NCI-H82 treated with DMSO at 0.1 percent for 48 hours (cell line): Measurements from ENCODE around the gene ING3.

Source experiments
- DNase-seq: peaks from one replicate; lab custom pipeline; 2025; ENCODE audit not compliant: unreplicated experiment; lab: John Stamatoyannopoulos, UW

The ING3 gene

DNA sequence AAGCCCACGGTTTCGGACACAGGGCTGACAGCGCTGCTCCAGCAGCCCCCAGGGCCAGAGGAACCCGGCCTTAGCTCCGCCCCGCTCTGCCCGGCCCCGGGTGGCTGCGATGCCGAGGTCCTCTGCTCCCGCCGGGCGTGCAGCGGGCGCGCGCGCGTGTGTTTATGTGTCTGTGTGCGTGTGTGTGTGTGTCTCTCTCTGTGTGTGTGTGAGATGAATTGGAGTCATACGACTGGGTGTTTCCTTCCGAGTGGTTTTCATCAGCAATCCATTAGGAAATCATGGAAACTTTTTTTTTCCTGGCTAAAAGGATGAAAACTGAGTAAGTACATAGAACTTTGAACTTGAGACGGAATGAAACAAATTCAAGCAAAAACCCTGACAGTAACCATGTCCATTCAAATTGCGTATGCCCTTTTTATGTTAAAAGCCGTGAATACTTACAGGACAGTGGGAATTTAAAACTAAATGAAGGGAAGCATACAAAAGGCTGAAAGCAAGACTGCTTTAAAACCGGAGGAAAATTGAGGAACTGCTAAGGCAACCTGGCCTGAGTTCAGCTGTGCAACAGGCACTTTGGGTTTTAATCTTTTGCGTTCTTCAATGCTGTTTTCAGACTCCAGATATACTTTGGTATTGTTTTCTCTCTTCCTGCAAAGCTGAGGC, 38.1 kb downstream of the ING3 start, which contains the start of gene CPED1:
Gene CPED1, plus strand, starts transcription at position 121 of the 666 bp plus-strand sequence. CDS start 911 bp downstream, outside the sequence.
- DNase-seq: no peak

DNA sequence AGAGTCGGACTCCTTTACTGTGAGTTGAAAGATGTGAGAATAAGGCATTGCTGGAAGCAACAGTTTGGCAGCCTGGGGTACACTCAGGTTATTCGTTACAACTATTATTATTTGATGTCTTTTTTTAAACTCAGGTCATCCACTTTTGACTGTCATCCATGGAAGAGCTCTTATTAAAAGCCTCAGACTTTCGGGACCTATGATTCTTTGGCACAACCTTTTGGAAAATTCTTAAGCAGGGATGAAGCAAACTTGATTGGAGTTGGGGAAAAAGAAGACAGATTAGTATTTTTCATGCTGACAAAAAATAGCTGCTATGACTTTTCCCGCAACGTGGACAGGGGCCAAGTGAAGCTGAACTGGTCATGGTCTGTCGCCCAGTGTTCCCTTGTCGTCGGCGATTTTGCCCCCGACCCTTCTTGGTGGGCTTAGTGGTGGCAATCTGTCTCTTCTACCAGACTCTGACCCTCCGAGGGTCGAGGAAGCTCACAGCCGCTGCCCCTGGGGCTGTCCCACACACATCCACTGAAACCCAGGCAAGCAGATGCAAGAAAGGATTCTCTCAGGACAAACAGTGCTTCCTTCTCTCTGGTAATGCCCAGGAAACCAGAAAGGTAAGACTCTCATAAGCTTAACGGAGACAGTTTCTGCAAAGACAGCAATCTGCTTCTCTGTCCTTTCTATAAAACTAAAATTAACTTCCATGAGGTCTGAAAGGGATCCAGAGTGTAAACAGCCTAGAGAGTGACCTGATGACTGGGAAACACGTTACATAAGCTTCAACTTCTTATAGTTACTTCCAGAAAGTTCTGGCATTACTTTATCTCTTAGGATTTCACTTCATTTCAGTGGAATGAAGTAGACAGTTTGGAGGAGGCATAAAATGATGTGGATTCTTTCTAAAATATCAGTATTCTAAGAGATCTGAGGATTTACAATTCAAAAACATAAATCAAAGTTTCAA, 39.0 kb downstream of the ING3 start:
- no peak for DNase-seq

GRCh38 chr7:120990468-120991118, 40.0 kb downstream of the ING3 start:
- no peak for DNase-seq

- no peak for DNase-seq
Observed at GRCh38 chr7:120991161-120991560, 40.6 kb downstream of the ING3 start.

DNA sequence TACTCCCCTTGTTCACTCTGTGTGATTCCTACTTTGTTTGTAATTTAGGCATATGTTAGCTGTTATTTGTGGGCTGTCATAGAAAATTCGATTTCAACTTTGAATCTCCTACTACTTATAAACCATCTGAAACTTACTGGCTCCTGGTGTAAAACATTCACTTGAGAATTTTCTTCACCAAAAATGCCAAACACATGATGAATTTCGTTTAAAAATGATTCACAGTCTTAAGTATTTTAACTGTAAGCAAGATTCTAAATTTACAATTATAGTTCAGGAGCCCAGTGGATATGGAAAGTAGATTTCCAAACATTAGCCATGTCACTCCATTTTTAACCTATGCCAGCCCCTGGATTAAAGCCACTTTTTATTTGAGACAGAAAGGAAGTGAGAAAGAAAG, 41.0 kb downstream of the ING3 start:
- DNase-seq: no peak

GRCh38 chr7:120992272-120992964, 41.8 kb downstream of the ING3 start:
- no peak for DNase-seq

GRCh38 chr7:120992965-120993494, 42.5 kb downstream of the ING3 start:
- DNase-seq: no peak

GRCh38 chr7:120993553-120994191, 43.1 kb downstream of the ING3 start:
- DNase-seq: no peak

DNA sequence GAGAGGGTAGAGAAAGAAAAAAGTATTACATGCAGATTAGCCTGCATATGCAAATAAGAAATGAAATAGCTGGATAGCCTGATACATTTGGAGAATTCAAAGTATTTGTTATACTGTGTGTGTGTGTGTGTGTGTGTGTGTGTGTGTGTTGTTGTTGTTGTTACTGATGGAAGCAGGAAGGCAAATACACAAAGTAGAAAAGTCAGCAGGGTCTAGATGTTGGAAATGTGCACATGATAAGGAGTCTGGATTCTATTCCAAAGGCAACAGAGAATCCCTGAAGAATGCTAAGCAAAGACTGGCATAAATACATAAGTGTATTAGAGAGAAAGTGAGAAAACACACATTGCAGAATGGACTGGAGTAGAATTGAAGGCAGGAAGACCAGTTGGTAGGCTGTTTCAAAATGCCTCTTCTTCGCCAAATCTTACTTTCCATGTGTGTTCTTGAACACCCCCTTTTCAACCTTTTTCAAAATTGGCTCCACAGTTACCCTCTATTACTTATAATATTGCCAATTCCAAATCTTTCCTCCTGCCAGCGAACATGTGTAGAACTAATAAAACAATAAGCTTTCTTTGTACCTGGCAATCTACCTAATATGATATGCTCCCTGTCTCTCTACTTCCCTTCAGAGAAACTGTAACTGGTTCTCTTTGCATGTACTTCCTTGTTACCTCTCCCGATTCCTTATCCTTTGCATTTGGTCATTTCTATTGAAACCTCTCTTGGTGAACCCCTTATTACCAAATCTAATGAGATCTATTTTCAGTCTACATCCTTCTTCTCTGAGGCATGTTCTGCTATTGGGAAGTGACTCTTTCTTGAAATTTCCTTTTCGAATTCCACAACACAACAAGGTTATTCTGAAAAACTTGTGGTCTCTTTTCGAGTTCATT, 44.2 kb downstream of the ING3 start:
- no peak for DNase-seq

GRCh38 chr7:120995654-120996053, 45.1 kb downstream of the ING3 start:
- no peak for DNase-seq

DNA sequence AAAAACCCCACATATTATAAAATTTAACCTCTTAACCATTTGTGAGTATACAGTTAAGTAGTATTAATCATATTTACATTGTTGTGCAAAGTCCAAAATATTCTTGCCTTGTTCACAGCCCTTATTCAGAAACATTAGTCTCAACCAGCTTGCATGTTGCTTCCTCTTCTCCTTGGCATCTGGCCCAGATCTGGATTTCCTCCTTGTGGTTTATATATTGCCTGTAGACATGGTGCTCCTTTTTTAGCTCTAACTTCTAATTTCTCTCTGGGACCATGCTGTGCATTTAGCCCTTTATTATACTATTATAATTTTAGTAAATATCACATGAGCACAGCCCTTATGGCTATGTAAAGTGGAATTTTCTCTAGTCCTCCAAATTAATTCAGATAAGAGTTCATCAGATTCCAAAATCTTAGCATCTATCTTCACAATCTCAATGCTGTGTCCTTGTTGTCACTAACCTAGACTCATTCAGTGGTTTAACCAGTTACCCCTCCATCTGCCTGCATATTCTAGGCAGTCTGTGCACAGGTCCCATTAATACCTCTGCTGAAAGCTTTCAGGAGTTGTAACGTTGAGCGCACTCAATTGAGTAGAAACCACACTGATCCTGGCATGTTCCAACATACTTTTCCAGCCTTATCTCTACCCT, 45.9 kb downstream of the ING3 start:
- no peak for DNase-seq

GRCh38 chr7:120996988-120997345, 46.4 kb downstream of the ING3 start:
- no peak for DNase-seq

GRCh38 chr7:120997882-120998474, 47.4 kb downstream of the ING3 start:
- no peak for DNase-seq

- no peak for DNase-seq
Observed at GRCh38 chr7:120998520-120998919, 47.9 kb downstream of the ING3 start.

GRCh38 chr7:120998996-120999565, 48.5 kb downstream of the ING3 start:
- DNase-seq: no peak

DNA sequence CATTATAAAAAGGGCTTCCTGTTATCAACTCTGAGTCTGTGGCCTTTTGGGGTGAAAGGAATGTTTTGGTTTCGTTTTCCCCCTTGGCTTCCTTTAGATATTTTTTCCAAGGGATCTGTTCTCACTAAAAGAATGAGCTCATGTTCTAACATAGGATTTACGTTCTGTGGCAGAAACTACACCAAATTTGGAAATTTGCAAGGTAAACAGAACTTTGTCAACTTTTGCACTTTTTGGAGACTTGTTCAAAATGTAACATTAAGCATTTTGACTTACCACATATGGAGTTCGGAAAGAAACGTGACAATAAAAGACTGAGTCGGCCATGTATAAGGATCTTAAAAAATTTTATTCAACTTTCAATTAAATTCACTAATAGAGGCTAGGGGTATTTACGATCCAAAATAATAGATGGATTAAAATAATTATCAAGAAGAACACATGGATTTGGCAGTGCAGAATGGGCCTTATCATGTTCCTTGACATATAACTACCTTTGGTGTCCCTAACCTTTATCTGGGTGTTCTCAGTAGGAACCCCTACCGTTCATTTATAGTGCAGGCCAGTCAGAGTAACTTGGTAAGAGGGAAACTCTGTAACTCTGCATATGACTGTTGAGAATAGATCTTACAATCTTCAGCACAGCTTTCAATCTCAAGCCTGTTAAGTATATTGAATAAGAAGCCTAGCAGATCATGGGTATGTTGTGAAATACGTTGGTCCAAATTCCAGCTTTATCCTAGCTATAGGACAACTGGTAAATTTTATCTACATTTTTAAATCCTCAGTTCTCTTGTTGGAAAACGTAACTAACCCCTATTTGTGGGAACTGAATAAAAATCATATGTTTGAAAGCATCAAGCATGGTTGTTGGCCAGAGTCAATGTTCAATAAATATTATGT, 49.8 kb downstream of the ING3 start:
- no peak for DNase-seq
